HG02798 (cell line): ENCODE measurements around the gene ERVK3-1.
A peak's percentile ranks its signal among the peaks of the same experiment; 100 is the strongest.

Experiments used
- ATAC-seq: cut with Tn5 transposase; IDR thresholded peaks from one replicate; pipeline ENCODE4 v1.9.1; 2021; ENCODE audit warnings: mild to moderate bottlenecking; ENCODE audit not compliant: unreplicated experiment, poor library complexity

ERVK3-1 gene

DNA sequence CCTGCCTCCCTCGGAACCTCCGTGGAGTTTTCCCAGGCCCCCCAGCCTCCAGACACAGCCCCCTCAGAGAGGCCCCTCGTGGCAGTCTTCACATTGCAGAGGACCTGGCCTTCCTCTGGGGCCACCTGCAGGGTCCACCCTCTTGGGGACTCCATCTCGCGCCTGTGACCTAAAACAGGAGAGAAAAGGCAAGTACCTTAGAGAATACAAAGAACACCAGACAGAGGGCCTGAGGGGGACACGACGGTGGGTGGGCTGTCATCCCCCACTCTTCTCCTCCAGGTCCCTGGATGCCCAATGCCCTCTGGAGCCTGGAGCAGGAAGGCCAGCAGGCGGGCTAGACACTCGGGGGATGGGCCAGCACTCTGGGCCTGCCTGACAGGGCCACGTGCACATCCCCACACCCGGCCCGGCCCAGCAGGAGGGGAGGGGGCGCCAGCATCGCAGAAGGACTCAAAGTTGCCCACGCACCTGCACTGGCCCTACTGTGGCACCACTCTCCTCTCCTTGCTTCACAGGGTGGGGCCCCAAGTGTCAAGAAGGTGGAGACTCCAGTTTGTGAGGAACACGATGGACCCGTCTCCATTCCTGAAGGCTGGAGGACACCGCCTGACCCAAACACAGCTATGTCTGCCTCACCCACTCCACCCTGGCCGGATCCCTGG is 52.4 kb downstream of the ERVK3-1 start:
- no peak for ATAC-seq

DNA sequence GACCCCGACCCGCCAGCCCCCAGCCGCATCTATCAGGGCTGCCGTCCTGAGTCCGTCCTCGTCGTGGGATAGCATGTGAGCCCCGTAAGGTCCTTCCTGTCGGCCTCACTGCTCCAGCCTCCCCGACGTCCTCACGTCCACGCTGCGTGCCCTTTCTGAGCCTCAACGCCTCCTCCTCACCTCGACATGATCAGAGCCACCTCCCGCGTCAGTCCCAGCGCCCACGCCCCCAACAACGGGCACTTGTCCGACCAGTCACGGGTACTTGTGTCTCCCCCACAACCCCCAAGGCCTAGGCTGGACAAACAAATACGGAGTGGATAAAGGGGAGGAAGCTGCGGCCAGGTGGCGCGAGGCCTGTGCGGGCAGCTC is 56.7 kb downstream of the ERVK3-1 start:
- ATAC-seq: peak; percentile 9

GRCh38 chr19:58362272-58362994 is 57.3 kb downstream of the ERVK3-1 start, which contains the start of gene ZNF497:
Gene ZNF497, minus strand, starts transcription at chr19:58362751. Its CDS starts 5,116 bp downstream, at chr19:58357635.
- ATAC-seq: peak; percentile 89

DNA sequence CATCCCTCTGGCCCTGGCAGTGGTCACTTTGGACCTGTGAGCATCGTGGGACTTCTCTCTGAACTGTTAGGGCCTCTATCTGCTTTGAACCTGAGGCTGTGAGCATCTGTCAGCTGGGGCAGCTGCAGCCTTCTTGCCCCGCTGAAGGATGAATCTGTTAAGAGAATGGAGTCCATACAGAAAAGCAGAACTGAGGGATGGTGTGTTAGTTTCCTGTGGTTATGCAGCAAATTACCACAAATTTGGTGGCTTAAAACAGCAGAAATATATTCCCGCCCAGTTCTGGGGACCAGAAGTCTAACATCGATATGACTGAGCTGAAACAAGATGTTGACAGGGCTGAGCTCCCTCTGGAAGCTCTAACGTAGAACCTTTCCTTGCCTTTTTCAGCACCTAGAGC is 59.0 kb downstream of the ERVK3-1 start:
- no peak for ATAC-seq
